H1 (cell line): Measurements from ENCODE around the gene AK5. TPM values are rescaled to one million over a fixed set of nuclear protein-coding genes. Genes with fewer than 3 reads are reported as not detected.

Source experiments
- CTCF ChIA-PET: fragments of 300-600 bp; sonication (Branson Sonifier 250); formaldehyde crosslinking; loops from one replicate; lab custom pipeline; 2021; ENCODE audit not compliant: partially characterized antibody; lab: Charles Lee
- POLR2A ChIA-PET: fragments of 300-600 bp; sonication (Branson Sonifier 250); formaldehyde crosslinking; loops from one replicate; lab custom pipeline; 2021; ENCODE audit warnings: inconsistent platforms; ENCODE audit not compliant: partially characterized antibody; lab: Charles Lee
- DNase-seq, 2 experiments: peaks; one replicate each; pipeline versions ENCODE4 v3.0.0 to v3.0.0-alpha.2; 2010 to 2022; ENCODE audit warnings: low spot score in 2 of 2, low read depth in 1 of 2, mixed read lengths in 1 of 2
- FAIRE-seq: peaks from 2 replicates; lab custom pipeline; 2011; peaks lifted over from hg19 to GRCh38; lab: Jason Lieb, UNC
- H2AFZ ChIP-seq: 2 replicates; pipeline ENCODE4 v1.8.1; 2012; ENCODE audit warnings: low read length, inconsistent platforms
- H2AK5ac ChIP-seq: 2 replicates; pipeline ENCODE4 v1.6.1; 2013; ENCODE audit warnings: low read depth, low read length
- H2BK120ac ChIP-seq: replicated peaks from 2 replicates; pipeline ENCODE3; 2013; ENCODE audit warnings: low read depth, low read length, inconsistent platforms
- H2BK12ac ChIP-seq: 2 replicates; pipeline ENCODE4 v1.6.1; 2013; ENCODE audit warnings: low read depth, low read length
- H2BK15ac ChIP-seq: 2 replicates; pipeline ENCODE4 v1.6.1; 2013; ENCODE audit warnings: low read length
- H2BK20ac ChIP-seq: 2 replicates; pipeline ENCODE4 v1.6.1; 2013; ENCODE audit warnings: low read length
- H2BK5ac ChIP-seq: 2 replicates; pipeline ENCODE4 v1.6.1; 2013; ENCODE audit warnings: low read depth, low read length
- H3K14ac ChIP-seq: 2 replicates; pipeline ENCODE4 v1.6.1; 2013; ENCODE audit warnings: inconsistent platforms; ENCODE audit not compliant: insufficient read length
- H3K18ac ChIP-seq: 2 replicates; pipeline ENCODE4 v1.6.1; 2013; ENCODE audit warnings: low read length; ENCODE audit errors: extremely low read depth
- H3K23ac ChIP-seq: 2 replicates; pipeline ENCODE4 v1.6.1; 2013; ENCODE audit warnings: inconsistent platforms; ENCODE audit not compliant: insufficient read length
- H3K23me2 ChIP-seq: 2 replicates; pipeline ENCODE4 v1.6.1; 2013; ENCODE audit warnings: low read depth, low read length
- H3K27ac ChIP-seq: 2 replicates; pipeline ENCODE4 v1.6.1; 2011; ENCODE audit warnings: low read depth, low read length, inconsistent platforms
- H3K27me3 ChIP-seq, 4 experiments: replicated peaks in 1 of 4; 1 replicate in 1 of 4; 2 replicates in 3 of 4; pipeline versions ENCODE4 v1.6.1 to v1.8.1; 2011 to 2013; ENCODE audit warnings: low read length in 3 of 4, mild to moderate bottlenecking in 3 of 4, inconsistent platforms in 2 of 4, mixed read lengths in 2 of 4, moderate library complexity in 1 of 4; ENCODE audit not compliant: control insufficient read depth in 3 of 4, insufficient read depth in 3 of 4; ENCODE audit errors: extremely low read depth in 1 of 4
- H3K36me3 ChIP-seq, 4 experiments: 2 replicates each; pipeline versions ENCODE4 v1.6.1 to v1.8.1; 2011 to 2013; ENCODE audit warnings: mild to moderate bottlenecking in 4 of 4, low read length in 3 of 4, moderate library complexity in 2 of 4, control low read depth in 1 of 4, inconsistent platforms in 1 of 4; ENCODE audit not compliant: insufficient read depth in 4 of 4, control insufficient read depth in 2 of 4
- H3K4ac ChIP-seq: replicated peaks from 2 replicates; pipeline ENCODE3; 2013; ENCODE audit warnings: low read length, low read depth, mixed read lengths, inconsistent platforms; ENCODE audit not compliant: insufficient read length
- H3K4me1 ChIP-seq, 4 experiments: replicated peaks in 1 of 4; 1 replicate in 1 of 4; 2 replicates in 3 of 4; pipeline versions ENCODE4 v1.6.1 to v1.8.1; 2011 to 2013; ENCODE audit warnings: low read length in 3 of 4, inconsistent platforms in 2 of 4, mixed read lengths in 1 of 4; ENCODE audit not compliant: insufficient read depth in 4 of 4, control insufficient read depth in 3 of 4
- H3K4me2 ChIP-seq, 2 experiments: 2 replicates each; pipeline versions ENCODE4 v1.6.1 to v1.8.1; 2011 to 2013; ENCODE audit warnings: low read depth in 2 of 2, low read length in 2 of 2, control low read depth in 1 of 2, inconsistent platforms in 1 of 2, mild to moderate bottlenecking in 1 of 2; ENCODE audit not compliant: insufficient read depth in 1 of 2
- H3K4me3 ChIP-seq, 4 experiments: fragments of 200-600, 300-600 bp in 1 of 4; sonication (generic), shearing (Covaris generic), sonication (Bioruptor Twin) in 1 of 4; 2 replicates each; pipeline versions ENCODE4 v1.5.1 to v1.8.1; 2011 to 2016; ENCODE audit warnings: low read length in 4 of 4, low read depth in 3 of 4, control low read depth in 2 of 4, inconsistent platforms in 2 of 4, mild to moderate bottlenecking in 2 of 4, mixed read lengths in 1 of 4, moderate library complexity in 1 of 4; ENCODE audit not compliant: insufficient read depth in 2 of 4; ENCODE audit errors: extremely low read depth in 1 of 4
- H3K56ac ChIP-seq: replicated peaks from 2 replicates; pipeline ENCODE3; 2013; ENCODE audit warnings: low read depth, mild to moderate bottlenecking, mixed read lengths, low read length, inconsistent platforms; ENCODE audit not compliant: insufficient read length
- H3K79me1 ChIP-seq: 2 replicates; pipeline ENCODE4 v1.6.1; 2013; ENCODE audit warnings: low read depth, low read length, control low read depth
- H3K79me2 ChIP-seq, 2 experiments: 2 replicates each; pipeline versions ENCODE4 v1.6.1 to v1.8.1; 2012 to 2013; ENCODE audit warnings: low read length in 2 of 2, mild to moderate bottlenecking in 2 of 2, inconsistent platforms in 1 of 2; ENCODE audit not compliant: insufficient read depth in 2 of 2, control insufficient read depth in 1 of 2
- H3K9ac ChIP-seq, 4 experiments: replicated peaks in 1 of 4; 1 replicate in 1 of 4; 2 replicates in 3 of 4; pipeline versions ENCODE4 v1.6.1 to v1.8.1; 2011 to 2013; ENCODE audit warnings: low read depth in 3 of 4, low read length in 3 of 4, control low read depth in 2 of 4, mild to moderate bottlenecking in 2 of 4, moderate library complexity in 2 of 4, inconsistent platforms in 1 of 4; ENCODE audit errors: extremely low read depth in 1 of 4
- H3K9me3 ChIP-seq, 2 experiments: 2 replicates each; pipeline versions ENCODE4 v1.6.1 to v1.8.1; 2012 to 2013; ENCODE audit warnings: mild to moderate bottlenecking in 2 of 2, moderate library complexity in 2 of 2, control low read depth in 1 of 2, inconsistent platforms in 1 of 2, low read depth in 1 of 2, low read length in 1 of 2, mixed read lengths in 1 of 2; ENCODE audit not compliant: insufficient read depth in 2 of 2
- H4K20me1 ChIP-seq, 2 experiments: replicated peaks in 1 of 2; 2 replicates each; pipeline versions ENCODE3 to v1.8.1; 2011 to 2013; ENCODE audit warnings: inconsistent platforms in 2 of 2, low read length in 2 of 2, mild to moderate bottlenecking in 1 of 2; ENCODE audit not compliant: insufficient read depth in 2 of 2, control insufficient read depth in 1 of 2
- H4K5ac ChIP-seq: 2 replicates; pipeline ENCODE4 v1.6.1; 2013; ENCODE audit warnings: low read length, low read depth, mixed read lengths, inconsistent platforms; ENCODE audit not compliant: insufficient read length
- H4K8ac ChIP-seq: 2 replicates; pipeline ENCODE4 v1.8.0; 2013; ENCODE audit warnings: mild to moderate bottlenecking, moderate library complexity, low read length, inconsistent platforms; ENCODE audit not compliant: insufficient read depth; ENCODE audit errors: extremely low read depth
- H4K91ac ChIP-seq: replicated peaks from 2 replicates; pipeline ENCODE3; 2013; ENCODE audit warnings: low read length, mixed read lengths, inconsistent platforms; ENCODE audit not compliant: insufficient read length
- ATF3 ChIP-seq: IDR thresholded peaks from 2 replicates; pipeline ENCODE4 v1.6.1; 2011; ENCODE audit warnings: low read depth, mild to moderate bottlenecking, low read length; ENCODE audit not compliant: insufficient read depth
- BACH1 ChIP-seq: IDR thresholded peaks from 2 replicates; pipeline ENCODE4 v1.6.1; 2012; ENCODE audit warnings: low read length, improper control_type of control experiment
- CBX5 ChIP-seq: fragments of 300-800, 300-1000 bp; sonication (generic); IDR thresholded peaks from 2 replicates; pipeline ENCODE4 v1.7.1; 2016; ENCODE audit warnings: antibody characterized with exemption, low read length, low read depth
- CTBP2 ChIP-seq: IDR thresholded peaks from 2 replicates; pipeline ENCODE4 v1.7.0; 2011; ENCODE audit warnings: borderline replicate concordance, mild to moderate bottlenecking, moderate library complexity, mixed read lengths, low read length; ENCODE audit not compliant: insufficient read depth, insufficient read length
- RAD21 ChIP-seq, 2 experiments: IDR thresholded peaks in 1 of 2; conservative IDR thresholded peaks in 1 of 2; 2 replicates each; pipeline ENCODE4 v1.6.1; 2011; ENCODE audit warnings: low read depth in 2 of 2, low read length in 2 of 2, improper control_type of control experiment in 1 of 2, inconsistent platforms in 1 of 2, mild to moderate bottlenecking in 1 of 2, moderate library complexity in 1 of 2
- SIRT6 ChIP-seq: IDR thresholded peaks from one replicate; pipeline ENCODE4 v1.7.1; 2012; ENCODE audit warnings: low read length, inconsistent platforms
- SP1 ChIP-seq: IDR thresholded peaks from 2 replicates; pipeline ENCODE4 v1.6.1; 2011; ENCODE audit warnings: low read depth, low read length
- TEAD4 ChIP-seq: IDR thresholded peaks from 2 replicates; pipeline ENCODE4 v1.6.1; 2012; ENCODE audit warnings: low read depth, low read length, inconsistent platforms, mixed read lengths
- USF2 ChIP-seq: IDR thresholded peaks from 2 replicates; pipeline ENCODE4 v1.6.1; 2011; ENCODE audit warnings: low read length, improper control_type of control experiment
- WGBS, 2 experiments: shearing (Covaris generic) in 1 of 2; methylation state at CpG; one replicate each; pipeline versions ENCODE4 v1.1.6 to v1.1.7; 2013 to 2015; ENCODE audit warnings: low lambda C conversion rate in 2 of 2, mixed read lengths in 2 of 2, inconsistent platforms in 1 of 2, low coverage in 1 of 2, missing lambda C conversion rate in 1 of 2; ENCODE audit not compliant: insufficient replicate concordance in 2 of 2, insufficient coverage in 1 of 2, insufficient read length in 1 of 2; ENCODE audit errors: extremely low coverage in 1 of 2, missing lambda C conversion rate in 1 of 2; 5-methylcytosine and 5-hydroxymethylcytosine counted together
- polyA plus RNA-seq, 7 experiments: library from polyadenylated mRNA; depleted of rRNA in 3 of 7; stranded (reverse) in 5 of 7; unstranded in 2 of 7; fragments of >200 nt in 5 of 7; fragments of 200-250 nt in 2 of 7; gene quantifications; 1 replicate in 5 of 7; 2 replicates in 1 of 7; 4 replicates in 1 of 7; pipeline versions ENCODE4 v1.2.1 to v1.2.3, GENCODE V29; 2011 to 2013; ENCODE audit warnings: missing spikeins in 2 of 7, mixed read lengths in 2 of 7
- total RNA-seq: library from RNA; stranded (reverse); fragmentation: NEBNext Ultra II Directional; extraction: Animal tissue kit (Norgen Biotek cat#: 25700); gene quantifications from 2 replicates; pipeline ENCODE4 v1.2.1, GENCODE V29; 2021

AK5 gene
- total and polyA plus RNA-seq, 2 of the 8 experiments (the other 6 are each of a cell fraction or from before 2014, with no cell fraction given) = 2.0 to 7.1 TPM

- H2BK5ac ChIP-seq = no peak overlapping the region
- POLR2A ChIA-PET = interaction anchor here (1.1 kb wide), 1 partner anchor 16 kb away, joined by 3 read pairs; no protein-coding TSS in a partner anchor
- no peak for DNase-seq
- no peak overlapping the region for H3K18ac ChIP-seq
- no peak overlapping the region for H2AFZ ChIP-seq
- H3K4me2 ChIP-seq = no peak overlapping the region
- no peaks in the 10 kb centered on the region for H3K79me2 ChIP-seq
- no peak overlapping the region for H3K9ac ChIP-seq
- no peak overlapping the region for H3K56ac ChIP-seq
- FAIRE-seq = no peak
- no peaks in the 10 kb centered on the region for H3K36me3 ChIP-seq
- H3K23ac ChIP-seq = no peak overlapping the region
- no peak overlapping the region for H2BK12ac ChIP-seq
- CTCF ChIA-PET = no interaction called here
- H3K27me3 ChIP-seq = no peaks in the 10 kb centered on the region
- H3K9me3 ChIP-seq = no peaks in the 10 kb centered on the region
- H3K27ac ChIP-seq = no peak overlapping the region
- no peak overlapping the region for H2BK15ac ChIP-seq
- no peak overlapping the region for H3K4me3 ChIP-seq
- no peaks in the 10 kb centered on the region for H4K20me1 ChIP-seq
- H2AK5ac ChIP-seq = no peak overlapping the region
- no peak overlapping the region for H4K91ac ChIP-seq
- no peak overlapping the region for H4K5ac ChIP-seq
- no peak overlapping the region for H2BK120ac ChIP-seq
- no peaks in the 10 kb centered on the region for H3K4me1 ChIP-seq
- H3K4ac ChIP-seq = no peak overlapping the region
- H4K8ac ChIP-seq = no peak overlapping the region; the same call in 1 of the 2 replicates
- H3K23me2 ChIP-seq = no peaks in the 10 kb centered on the region
- 95% methylated on average over 4 of the region's 4 CpGs; no CpG with 5 or more reads in 1 of the 2 experiments for WGBS, 2 experiments
- no peak overlapping the region for H3K14ac ChIP-seq
- H3K79me1 ChIP-seq = no peaks in the 10 kb centered on the region
- no peak overlapping the region for H2BK20ac ChIP-seq
- TF ChIP-seq CTBP2 (no peak), ATF3 (no peak), SP1 (no peak), RAD21 (IDR thresholded peaks at IDR 0.05 in 1 of 2, conservative IDR thresholded peaks at IDR 0.05 in 1 of 2; ENCODE audit: low read depth in 2 of 2, low read length in 2 of 2) (no peak), TEAD4 (no peak), USF2 (no peak), SIRT6 (no peak), CBX5 (no peak), BACH1 (no peak)
Observed at GRCh38 chr1:77446841-77447555, 165.2 kb downstream of the AK5 start.
